Stimulated activated CD8-positive, alpha-beta memory T cell treated with anti-CD3 and anti-CD28 coated beads, Interleukin-2, amount 100 ng/mL, for 1 hour (primary cell): ENCODE data around the gene FATE1.
"Not testable (repeated sequence)": the region's sequence is repeated elsewhere in the genome, so short reads cannot be mapped to it uniquely, and the experiment has no call there.

Experiments
- DNase-seq, 2 donors: peaks; one replicate each; pipeline ENCODE4 v3.0.0-alpha.2; 2020; ENCODE audit warnings: low read depth in 2 of 2

The FATE1 gene

GRCh38 chrX:151715752-151716151 is at the start of gene FATE1:
Gene FATE1, plus strand, starts transcription at chrX:151716035. Its CDS starts 85 bp downstream, at chrX:151716120.
- DNase-seq, result no peak

- no peak for DNase-seq
These were observed 40.6 kb upstream of the FATE1 start for GRCh38 chrX:151675121-151675746.

GRCh38 chrX:151676196-151676595 is 39.6 kb upstream of the FATE1 start:
- no peak for DNase-seq

GRCh38 chrX:151679798-151680402 is 35.9 kb upstream of the FATE1 start:
- no peak for DNase-seq

- DNase-seq, result peak; percentile 8 to 26
These were observed 35.0 kb upstream of the FATE1 start for GRCh38 chrX:151680805-151681204.

GRCh38 chrX:151687635-151688034 is 28.2 kb upstream of the FATE1 start:
- DNase-seq, result no peak

- DNase-seq, result no peak
These were observed 27.1 kb upstream of the FATE1 start for GRCh38 chrX:151688695-151689094.

- DNase-seq, result no peak
These were observed 23.0 kb upstream of the FATE1 start for GRCh38 chrX:151692825-151693224.

- DNase-seq, result no peak
These were observed 21.7 kb upstream of the FATE1 start for GRCh38 chrX:151694121-151694520.

GRCh38 chrX:151694661-151695582 is 20.9 kb upstream of the FATE1 start, which contains the start of gene PRRG3:
Gene PRRG3, plus strand, starts transcription at chrX:151695458. Its CDS starts 3,357 bp downstream, at chrX:151698815.
- no peak for DNase-seq

- DNase-seq, result no peak
These were observed 20.1 kb upstream of the FATE1 start for GRCh38 chrX:151695583-151696340.

GRCh38 chrX:151697082-151697481 is 18.8 kb upstream of the FATE1 start:
- not testable (repeated sequence) for DNase-seq

GRCh38 chrX:151697522-151697921 is 18.3 kb upstream of the FATE1 start:
- no peak for DNase-seq

- DNase-seq, result no peak
These were observed 17.4 kb upstream of the FATE1 start for GRCh38 chrX:151698485-151698884.

GRCh38 chrX:151699746-151700145 is 16.1 kb upstream of the FATE1 start:
- DNase-seq, result no peak

- DNase-seq, result no peak
These were observed 15.3 kb upstream of the FATE1 start for GRCh38 chrX:151700581-151700980.

- no peak for DNase-seq
These were observed 14.8 kb upstream of the FATE1 start for GRCh38 chrX:151701071-151701470.

GRCh38 chrX:151701531-151701930 is 14.3 kb upstream of the FATE1 start:
- no peak for DNase-seq

- no peak for DNase-seq
These were observed 13.7 kb upstream of the FATE1 start for GRCh38 chrX:151702026-151702714.

- no peak for DNase-seq
These were observed 13.0 kb upstream of the FATE1 start for GRCh38 chrX:151702741-151703340.

- DNase-seq, result no peak
These were observed 12.3 kb upstream of the FATE1 start for GRCh38 chrX:151703487-151703886.
